Epithelial cell of proximal tubule (primary cell): ENCODE measurements around the gene ARRDC4. TPM values are rescaled to one million over a fixed set of nuclear protein-coding genes. Genes with fewer than 3 reads are reported as not detected.
A peak's percentile ranks its signal among the peaks of the same experiment; 100 is the strongest.

Experiments used
- DNase-seq: peaks from one replicate; pipeline ENCODE4 v3.0.0-alpha.2; 2011; ENCODE audit warnings: low read depth
- H3K4me3 ChIP-seq: 2 replicates; pipeline ENCODE4 v1.5.1; 2011; ENCODE audit warnings: low read depth, mild to moderate bottlenecking, low read length
- CTCF ChIP-seq: conservative IDR thresholded peaks from 2 replicates; pipeline ENCODE4 v1.5.1; 2012; ENCODE audit warnings: low read depth, mild to moderate bottlenecking, low read length
- total RNA-seq: library from RNA; depleted of rRNA; stranded (reverse); fragments of >200 nt; gene quantifications from 2 replicates; pipeline ENCODE4 v1.2.3, GENCODE V29; 2015

Gene ARRDC4
- total RNA-seq, 1 donor from 2014 or later, result 18.3 TPM

GRCh38 chr15:97953254-97953653 is 7.2 kb upstream of the ARRDC4 start:
- TF ChIP-seq CTCF, result no peak
- no peak for DNase-seq
- no peak overlapping the region for H3K4me3 ChIP-seq

DNA sequence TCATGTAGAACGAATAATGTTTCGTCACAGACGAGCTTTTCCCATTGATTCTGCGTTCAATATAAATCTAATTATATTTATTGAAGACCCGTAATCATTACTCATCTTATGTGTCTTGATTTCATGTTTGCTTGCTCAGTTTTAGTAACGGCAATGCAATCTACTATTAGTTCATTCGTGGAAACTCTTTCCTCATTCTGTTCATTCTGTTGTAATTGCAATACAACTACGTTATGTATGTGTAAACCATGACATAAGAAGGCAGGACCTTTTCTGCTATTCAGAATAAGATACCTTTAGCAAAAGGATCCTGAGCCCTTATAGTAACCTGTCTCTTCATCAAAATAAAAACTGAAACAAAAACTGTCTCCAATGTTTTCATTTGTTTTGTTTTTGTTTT is 6.8 kb upstream of the ARRDC4 start:
- TF ChIP-seq CTCF, result no peak
- no peak for DNase-seq

DNA sequence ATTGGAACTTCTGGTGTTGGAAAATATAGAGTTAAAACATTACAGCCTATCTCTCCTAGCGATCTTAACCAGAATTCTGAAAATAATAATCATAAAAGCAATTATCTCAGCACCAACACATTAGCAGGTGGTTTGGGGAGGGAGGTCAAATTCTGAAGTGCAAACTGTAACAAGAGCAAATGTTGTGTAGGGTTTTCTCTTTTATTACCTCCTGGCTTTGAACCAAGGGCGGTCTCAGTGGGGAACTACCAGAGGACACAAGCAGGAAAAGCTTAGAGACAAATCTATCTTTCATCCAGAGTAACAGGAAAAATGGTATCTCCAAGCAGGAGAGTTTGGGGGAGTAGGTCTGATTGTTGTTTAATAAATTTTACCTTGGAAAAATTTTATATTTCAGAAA is 5.5 kb upstream of the ARRDC4 start:
- no peak for DNase-seq
- TF ChIP-seq CTCF, result no peak
- no peak overlapping the region for H3K4me3 ChIP-seq

More for the DNA sequence above, 6.8 kb upstream of the ARRDC4 start:
- no peak overlapping the region for H3K4me3 ChIP-seq

- no peak for DNase-seq
- H3K4me3 ChIP-seq, result no peak overlapping the region
- TF ChIP-seq CTCF, result no peak
Observed at GRCh38 chr15:97955529-97955928, 5.0 kb upstream of the ARRDC4 start.

DNA sequence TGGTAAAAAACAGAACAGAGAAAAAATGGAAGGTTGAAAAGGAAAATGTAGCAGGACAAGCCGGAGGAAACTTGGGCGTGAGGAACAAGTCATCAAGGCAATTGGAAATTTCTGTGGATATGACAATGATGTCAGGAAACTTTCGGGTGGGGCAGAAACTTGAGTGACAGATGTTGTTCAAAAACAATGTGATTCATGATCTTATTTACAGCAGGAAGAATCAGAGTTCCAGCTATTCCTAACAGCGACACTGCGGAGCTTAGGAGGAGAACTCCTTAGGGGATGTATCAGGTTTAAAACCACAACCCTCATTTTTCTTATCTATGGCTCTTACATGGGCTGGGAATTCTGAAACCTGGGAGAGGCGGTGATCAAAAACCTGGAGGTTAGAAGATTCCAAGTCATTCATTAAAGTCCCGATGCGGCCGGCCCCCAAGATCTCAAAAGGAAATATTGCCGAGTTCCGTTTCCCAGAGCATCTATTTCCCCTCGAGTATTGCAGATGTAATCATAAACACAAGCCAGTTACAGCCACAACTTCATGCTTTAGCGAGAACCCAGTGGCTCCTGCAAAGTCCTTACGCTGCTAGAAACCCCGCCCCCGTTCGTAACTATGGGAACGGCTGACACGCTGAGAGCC is 659 bp upstream of the ARRDC4 start:
- TF ChIP-seq CTCF, result no peak
- DNase-seq, result no peak
- H3K4me3 ChIP-seq, result peak overlapping the region; percentile 48

- DNase-seq, result no peak
- no peak for TF ChIP-seq CTCF
- peak overlapping the region; percentile 92 for H3K4me3 ChIP-seq
Observed at GRCh38 chr15:97961067-97961954, 808 bp downstream of the ARRDC4 start.
